NCI-H187 (cell line): ENCODE measurements around the gene ACSS3.
"Not testable (repeated sequence)": the region's sequence is repeated elsewhere in the genome, so short reads cannot be mapped to it uniquely, and the experiment has no call there.

Experiments
- DNase-seq, 2 experiments: peaks; one replicate each; lab custom pipeline; 2025; lab: John Stamatoyannopoulos, UW

Gene ACSS3

GRCh38 chr12:81167694-81168093, 89.8 kb downstream of the ACSS3 start:
- DNase-seq = no peak

GRCh38 chr12:81168445-81168844, 90.6 kb downstream of the ACSS3 start:
- no peak for DNase-seq

- no peak for DNase-seq
Measured at GRCh38 chr12:81170072-81170471, 92.2 kb downstream of the ACSS3 start.

GRCh38 chr12:81172851-81173250, 95.0 kb downstream of the ACSS3 start:
- DNase-seq = no peak

- no peak for DNase-seq
Measured at GRCh38 chr12:81174664-81175063, 96.8 kb downstream of the ACSS3 start.

GRCh38 chr12:81176796-81177195, 98.9 kb downstream of the ACSS3 start:
- DNase-seq = no peak

- no peak for DNase-seq
Measured at GRCh38 chr12:81181691-81182090, 103.8 kb downstream of the ACSS3 start.

- no peak for DNase-seq
Measured at GRCh38 chr12:81187686-81188085, 109.8 kb downstream of the ACSS3 start.

GRCh38 chr12:81196595-81196994, 118.7 kb downstream of the ACSS3 start:
- no peak for DNase-seq

- not testable (repeated sequence) for DNase-seq
Measured at GRCh38 chr12:81200561-81200960, 122.7 kb downstream of the ACSS3 start.

GRCh38 chr12:81203671-81204204, 125.9 kb downstream of the ACSS3 start:
- no peak for DNase-seq

GRCh38 chr12:81205416-81205815, 127.5 kb downstream of the ACSS3 start:
- DNase-seq = no peak

GRCh38 chr12:81206429-81206828, 128.6 kb downstream of the ACSS3 start:
- no peak for DNase-seq

GRCh38 chr12:81207173-81207572, 129.3 kb downstream of the ACSS3 start:
- DNase-seq = no peak

- DNase-seq = no peak
Measured at GRCh38 chr12:81207664-81208063, 129.8 kb downstream of the ACSS3 start.

GRCh38 chr12:81208187-81208911, 130.5 kb downstream of the ACSS3 start:
- no peak for DNase-seq

GRCh38 chr12:81209012-81209411, 131.1 kb downstream of the ACSS3 start:
- DNase-seq = no peak

GRCh38 chr12:81209772-81210225, 131.9 kb downstream of the ACSS3 start:
- not testable (repeated sequence) for DNase-seq

GRCh38 chr12:81211306-81211705, 133.4 kb downstream of the ACSS3 start:
- DNase-seq = no peak

- DNase-seq = no peak
Measured at GRCh38 chr12:81212996-81213696, 135.3 kb downstream of the ACSS3 start.

- DNase-seq = no peak
Measured at GRCh38 chr12:81216739-81217138, 138.9 kb downstream of the ACSS3 start.

GRCh38 chr12:81221681-81222080, 143.8 kb downstream of the ACSS3 start:
- DNase-seq = no peak
